Activated CD4-positive, alpha-beta T cell treated with anti-CD3 and anti-CD28 coated beads, Interleukin-2, Interleukin-4, amounts not matched to agents 100 ng/mL and 50 ng/mL, durations not matched to agents 16 hours and 8 hours (primary cell): ENCODE data around the gene ERG28.
"Not testable (repeated sequence)": the region's sequence is repeated elsewhere in the genome, so short reads cannot be mapped to it uniquely, and the experiment has no call there.

Source experiments
- DNase-seq: peaks from one replicate; pipeline ENCODE4 v3.0.0-alpha.2; 2020; ENCODE audit warnings: low spot score

Gene ERG28

DNA sequence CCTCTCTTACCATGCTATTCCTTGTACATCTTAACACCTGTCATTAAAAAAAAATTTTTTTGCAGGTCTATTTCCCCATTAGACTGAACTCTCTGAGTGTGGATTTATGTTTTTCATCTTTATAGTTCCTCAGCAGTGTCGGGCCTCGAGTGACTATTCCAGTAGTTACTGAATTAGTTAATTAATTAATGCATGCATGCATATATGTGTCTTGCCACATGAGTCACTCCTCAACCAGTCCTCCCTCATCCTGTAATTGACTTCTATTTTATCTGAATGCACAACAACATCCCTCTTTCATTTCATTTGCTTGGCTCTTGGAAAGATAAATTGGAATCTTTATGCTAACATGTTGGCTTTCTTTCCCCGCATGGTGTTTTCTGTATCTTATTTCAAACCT, 35.6 kb downstream of the ERG28 start:
- DNase-seq: no peak

DNA sequence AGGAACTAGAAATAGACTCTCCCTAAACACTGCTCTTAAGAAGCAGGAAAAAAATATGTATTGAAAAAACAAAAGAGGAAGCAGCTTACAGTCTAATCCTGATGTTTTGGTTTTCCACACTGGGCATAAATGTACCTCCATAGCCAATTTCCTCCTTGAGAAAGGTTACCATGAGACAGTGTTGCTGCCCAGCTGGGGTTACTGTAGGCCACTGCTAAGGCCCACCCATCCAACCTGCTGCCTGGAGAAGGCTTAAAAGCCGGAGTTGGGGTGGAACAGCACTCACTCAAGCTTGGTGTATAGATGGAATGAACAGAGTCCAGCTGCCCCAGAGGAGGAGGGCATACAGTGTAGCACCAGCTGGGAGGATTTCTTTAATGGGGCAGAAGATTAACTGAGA, 41.1 kb downstream of the ERG28 start:
- DNase-seq: no peak

- no peak for DNase-seq
Observed at GRCh38 chr14:75615200-75615599, 45.5 kb downstream of the ERG28 start.

DNA sequence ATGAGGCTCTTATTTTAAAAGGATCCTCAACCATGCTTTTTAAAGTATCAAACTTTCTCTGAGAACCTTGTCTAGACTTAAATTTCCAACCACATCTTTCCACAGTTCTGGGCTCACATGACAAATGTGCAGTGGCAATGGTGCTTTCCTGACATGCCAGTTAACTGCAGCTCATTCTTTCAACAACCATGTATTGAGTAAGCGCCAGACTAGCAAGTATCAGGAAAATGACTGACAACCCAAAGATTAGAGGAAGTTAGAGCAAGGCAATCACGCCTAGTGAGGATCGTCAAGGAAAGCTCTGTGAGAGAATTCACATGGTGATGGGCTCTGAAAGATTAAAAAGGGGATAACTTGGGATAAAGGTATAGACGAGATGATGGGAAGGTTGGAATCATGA, 46.5 kb downstream of the ERG28 start:
- no peak for DNase-seq

GRCh38 chr14:75612157-75612556, 48.5 kb downstream of the ERG28 start:
- no peak for DNase-seq

DNA sequence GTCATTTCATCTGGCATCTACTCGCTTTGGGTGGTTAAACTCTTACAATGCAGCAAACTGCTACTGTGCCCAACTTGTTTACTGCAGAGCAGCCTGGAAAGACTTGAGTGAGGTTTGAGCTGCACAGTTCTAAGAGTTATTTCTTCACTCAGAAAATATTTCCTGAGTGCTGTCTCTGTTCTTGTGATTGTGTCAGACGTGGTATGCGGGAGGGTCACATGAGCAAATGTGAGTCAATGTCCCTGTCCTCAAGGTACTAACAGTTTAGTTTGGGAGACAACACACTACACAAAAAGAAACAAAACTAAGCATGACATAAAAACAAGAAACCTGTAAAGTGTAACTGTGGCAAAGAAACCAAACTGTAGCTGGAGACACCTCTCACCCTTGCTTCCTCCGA, 49.8 kb downstream of the ERG28 start:
- DNase-seq: no peak

DNA sequence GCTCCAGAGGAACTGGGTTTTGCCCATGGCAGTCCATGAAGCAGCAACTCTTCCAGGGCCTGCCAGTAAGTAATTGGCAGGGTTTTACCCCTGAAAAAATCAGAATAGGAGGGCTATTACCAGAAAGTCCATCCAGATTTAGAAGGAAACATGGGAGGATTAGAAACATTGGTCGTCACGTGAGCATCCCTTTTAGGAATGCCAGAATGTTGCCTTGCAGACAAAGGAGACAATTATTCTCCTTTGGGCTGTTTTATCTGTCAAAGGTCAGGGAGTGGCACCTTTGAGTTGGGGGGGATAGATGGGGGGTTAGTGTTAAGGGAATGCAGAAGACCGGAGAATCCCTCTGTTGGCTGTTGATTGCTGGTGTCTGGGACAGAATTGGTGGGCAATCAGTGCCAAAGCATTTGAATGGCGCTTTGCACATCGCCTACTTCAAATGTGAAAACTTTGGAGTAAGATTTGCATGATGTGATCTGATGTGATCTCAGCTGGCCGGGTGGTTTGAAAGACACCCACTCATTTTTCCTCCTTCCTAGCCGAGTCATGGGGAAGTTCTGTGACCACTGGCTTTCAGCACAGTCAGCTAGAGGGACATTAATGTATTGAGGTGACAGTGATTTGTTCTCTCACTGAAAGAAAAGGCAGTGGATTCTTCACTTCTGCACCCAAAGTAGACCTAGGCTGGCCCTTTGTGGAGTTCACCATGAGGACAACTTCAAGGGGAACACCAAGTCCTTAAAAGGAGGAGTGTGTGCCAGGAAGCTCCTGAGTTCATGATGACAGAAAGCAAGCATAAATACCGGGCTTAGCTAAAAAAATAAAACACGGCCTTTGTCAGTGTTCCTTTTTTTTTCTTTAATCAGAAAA, 50.8 kb downstream of the ERG28 start:
- no peak for DNase-seq

- no peak for DNase-seq
Observed at GRCh38 chr14:75609116-75609515, 51.6 kb downstream of the ERG28 start.

DNA sequence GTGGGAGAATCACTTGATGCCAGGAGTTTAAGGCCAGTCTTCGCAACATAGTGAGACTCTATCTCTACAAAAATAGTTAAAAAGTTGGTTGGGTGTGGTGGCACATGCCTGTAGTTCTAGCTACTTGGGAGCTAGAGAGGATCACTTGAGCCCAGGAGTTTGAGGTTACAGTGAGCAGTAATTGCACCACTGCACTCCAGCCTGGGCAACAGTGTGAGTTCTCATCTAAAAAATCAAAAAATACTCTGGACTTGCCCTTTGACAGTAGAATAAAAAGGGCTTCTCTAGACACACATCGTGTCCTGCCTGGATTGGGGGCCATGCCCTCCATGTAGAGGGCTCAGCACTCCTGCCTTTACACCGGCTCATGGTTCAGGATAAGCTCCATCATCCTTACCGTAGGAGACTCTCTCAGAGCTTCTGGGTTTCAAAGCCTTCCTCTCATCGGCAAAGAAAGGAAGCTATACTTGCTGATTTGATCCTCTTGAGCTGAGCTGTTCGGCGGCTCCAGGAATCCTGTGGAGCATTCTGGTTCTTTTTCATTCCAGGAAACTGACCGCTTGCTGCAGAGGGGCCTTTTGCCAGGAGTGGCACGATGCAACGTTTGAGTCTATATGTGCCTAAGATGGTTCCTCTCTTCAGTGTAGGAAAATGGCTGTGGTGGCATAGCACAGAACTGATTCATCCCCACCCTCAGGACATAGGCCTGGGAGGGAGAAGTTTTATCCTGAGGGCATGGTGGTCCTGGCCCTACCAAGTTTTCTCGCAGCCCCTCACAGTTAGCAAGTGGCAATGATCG, 52.6 kb downstream of the ERG28 start:
- no peak for DNase-seq

- DNase-seq: no peak
Observed at GRCh38 chr14:75607044-75607443, 53.6 kb downstream of the ERG28 start.

- no peak for DNase-seq
Observed at GRCh38 chr14:75605916-75606315, 54.8 kb downstream of the ERG28 start.

- DNase-seq: no peak
Observed at GRCh38 chr14:75604979-75605851, 55.5 kb downstream of the ERG28 start.

GRCh38 chr14:75602503-75602902, 58.2 kb downstream of the ERG28 start:
- no peak for DNase-seq

DNA sequence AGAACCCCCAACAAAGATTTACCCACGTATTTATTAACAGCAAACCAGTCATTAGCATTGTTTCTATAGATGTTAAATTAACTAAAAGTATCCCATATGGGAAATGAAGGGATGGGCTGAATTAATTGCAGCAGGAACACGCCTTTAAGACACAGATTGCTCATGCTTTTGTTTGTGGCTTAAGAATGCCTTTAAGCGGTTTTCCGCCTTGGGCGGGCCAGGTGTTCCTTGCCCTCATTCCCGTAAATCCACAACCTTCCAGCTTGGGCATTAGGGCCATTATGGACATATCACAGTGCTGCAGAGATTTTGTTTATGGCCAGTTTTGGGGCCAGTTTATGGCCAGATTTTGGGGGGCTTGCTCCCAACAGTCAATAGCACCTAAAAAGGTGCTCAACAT, 59.6 kb downstream of the ERG28 start:
- not testable (repeated sequence) for DNase-seq

GRCh38 chr14:75600100-75600499, 60.6 kb downstream of the ERG28 start:
- DNase-seq: not testable (repeated sequence)
